Measurements from ENCODE around the gene TRIP11. TPM values are rescaled to one million over a fixed set of nuclear protein-coding genes. Genes with fewer than 3 reads are reported as not detected.

Gene TRIP11
- total RNA-seq, 1 donor from 2014 or later = 50.5 TPM

GRCh38 chr14:91998667-91999570 is 40.9 kb downstream of the TRIP11 start:
- DNase-seq (ENCODE audit: low read depth) = no peak
- no peak overlapping the region for H3K9ac ChIP-seq (ENCODE audit: low read length)
- Mint-ChIP-seq H3K9me3 (ENCODE audit: unreplicated experiment) (no peaks in the 10 kb centered on the region), H3K27me3 (ENCODE audit: low read depth, unreplicated experiment) (no peaks in the 10 kb centered on the region), H3K36me3 (ENCODE audit: low read depth, unreplicated experiment) (peaks cover 4% of the 10 kb centered on the region), H3K4me3 (ENCODE audit: unreplicated experiment) (no peak overlapping the region), H3K27ac (ENCODE audit: unreplicated experiment) (no peak overlapping the region), H3K4me1 (ENCODE audit: low read depth, unreplicated experiment) (peaks cover 14% of the 10 kb centered on the region)
- no peaks in the 10 kb centered on the region for H3K9me3 ChIP-seq (ENCODE audit: insufficient read depth, low read depth, low read length)
- TF ChIP-seq CTCF (IDR thresholded peaks at IDR 0.05; ENCODE audit: insufficient read depth, low read depth, low read length) (no peak), EZH2 (IDR thresholded peaks at IDR 0.05; ENCODE audit: insufficient read depth, low read length) (no peak)
- peaks cover 10% of the 10 kb centered on the region for H4K20me1 ChIP-seq (ENCODE audit: insufficient read depth, low read length)
- H3K4me3 ChIP-seq (ENCODE audit: insufficient read depth, low read depth, low read length) = no peak overlapping the region
- H3K27me3 ChIP-seq (ENCODE audit: insufficient read depth, low read length) = no peaks in the 10 kb centered on the region
- no peak overlapping the region for H3K27ac ChIP-seq (ENCODE audit: low read depth, low read length)
- no peak for FAIRE-seq
- peaks cover 20% of the 10 kb centered on the region for H3K36me3 ChIP-seq (ENCODE audit: insufficient read depth, low read length)
- no peak overlapping the region for H2AFZ ChIP-seq (ENCODE audit: low read depth, low read length)
- peaks cover 6% of the 10 kb centered on the region for H3K4me1 ChIP-seq (ENCODE audit: insufficient read depth, low read length)
- no peaks in the 10 kb centered on the region for H3K79me2 ChIP-seq (ENCODE audit: insufficient read depth, low read length)
- no peak overlapping the region for H3K4me2 ChIP-seq (ENCODE audit: low read length)

GRCh38 chr14:91997492-91997891 is 42.4 kb downstream of the TRIP11 start:
- Histone ChIP-seq H3K27ac (ENCODE audit: low read depth, low read length) (peak overlapping the region; percentile 61), H3K9ac (ENCODE audit: low read length) (peak overlapping the region; percentile 55)
- no peak for FAIRE-seq

More at GRCh38 chr14:91997492-91997891, 42.4 kb downstream of the TRIP11 start:
- no peaks in the 10 kb centered on the region for H3K27me3 ChIP-seq (ENCODE audit: insufficient read depth, low read length)
- peak overlapping the region; percentile 36 for H3K4me2 ChIP-seq (ENCODE audit: low read length)
- H3K4me3 Mint-ChIP-seq (ENCODE audit: unreplicated experiment) = no peak overlapping the region
- H3K9me3 Mint-ChIP-seq (ENCODE audit: unreplicated experiment) = no peaks in the 10 kb centered on the region
- H3K36me3 ChIP-seq (ENCODE audit: insufficient read depth, low read length) = peaks cover 26% of the 10 kb centered on the region
- H3K79me2 ChIP-seq (ENCODE audit: insufficient read depth, low read length) = no peaks in the 10 kb centered on the region
- H4K20me1 ChIP-seq (ENCODE audit: insufficient read depth, low read length) = peaks cover 10% of the 10 kb centered on the region
- no peaks in the 10 kb centered on the region for H3K27me3 Mint-ChIP-seq (ENCODE audit: low read depth, unreplicated experiment)
- H3K4me1 Mint-ChIP-seq (ENCODE audit: low read depth, unreplicated experiment) = peaks cover 14% of the 10 kb centered on the region
- peak; percentile 16 for DNase-seq (ENCODE audit: low read depth)
- H3K9me3 ChIP-seq (ENCODE audit: insufficient read depth, low read depth, low read length) = no peaks in the 10 kb centered on the region
- H3K27ac Mint-ChIP-seq (ENCODE audit: unreplicated experiment) = peak overlapping the region; percentile 6
- peaks cover 6% of the 10 kb centered on the region for H3K4me1 ChIP-seq (ENCODE audit: insufficient read depth, low read length)
- H3K4me3 ChIP-seq (ENCODE audit: insufficient read depth, low read depth, low read length) = no peak overlapping the region
- no peak for TF ChIP-seq EZH2 (IDR thresholded peaks at IDR 0.05; ENCODE audit: insufficient read depth, low read length)
- TF ChIP-seq CTCF (IDR thresholded peaks at IDR 0.05; ENCODE audit: insufficient read depth, low read depth, low read length) = no peak
- peaks cover 4% of the 10 kb centered on the region for H3K36me3 Mint-ChIP-seq (ENCODE audit: low read depth, unreplicated experiment)
- no peak overlapping the region for H2AFZ ChIP-seq (ENCODE audit: low read depth, low read length)

Data from astrocyte (in vitro differentiated cells and primary cell).